Measurements from ENCODE around the gene ABCA2. TPM values are rescaled to one million over a fixed set of nuclear protein-coding genes. Genes with fewer than 3 reads are reported as not detected.

Gene ABCA2
- polyA plus RNA-seq, 1 donor (not counting 4 experiments of a cell fraction or from before 2014, with no cell fraction given) = 1.3 TPM

DNA sequence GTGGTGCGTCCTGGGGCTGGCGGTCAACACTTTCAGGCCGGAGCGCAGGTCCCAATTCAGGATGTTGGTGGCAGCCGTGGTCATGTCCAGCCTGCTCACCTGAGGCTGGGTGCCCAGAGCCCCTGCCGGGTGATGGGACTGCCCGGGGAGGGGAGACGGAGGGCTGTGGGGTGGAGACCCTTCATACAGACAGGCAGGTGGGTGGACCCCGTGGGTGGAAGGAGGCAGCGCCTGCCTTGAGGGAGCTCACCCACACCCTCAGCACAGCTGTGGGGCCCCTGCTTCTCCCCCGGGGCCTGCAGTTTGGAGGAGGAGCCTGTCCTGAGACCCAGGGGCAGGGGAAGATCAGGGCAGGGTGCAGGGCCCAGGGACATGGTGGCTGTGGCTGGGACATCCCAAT lies 57.7 kb downstream of the ABCA2 start:
- no peak for DNase-seq (ENCODE audit: low read depth, low spot score)
- H3K27ac ChIP-seq (ENCODE audit: control insufficient read depth, insufficient read depth, low read length) = no peak overlapping the region
- H3K79me2 ChIP-seq (ENCODE audit: control insufficient read depth, insufficient read depth, low read length) = no peaks in the 10 kb centered on the region
- H3K9ac ChIP-seq (ENCODE audit: control insufficient read depth, extremely low read depth, insufficient read depth, low read length) = no peak overlapping the region
- peaks cover 7% of the 10 kb centered on the region for H3K4me1 ChIP-seq (ENCODE audit: control insufficient read depth, extremely low read depth, insufficient read depth, low read length)
- H3K9me1 ChIP-seq (ENCODE audit: control insufficient read depth, extremely low read depth, insufficient read depth, low read length) = no peaks in the 10 kb centered on the region
- dilution Hi-C loops (cut with MboI; ENCODE audit: extremely low pct_ligation_motif_present, low sequenced_read_pairs) = no loop called here
- no peaks in the 10 kb centered on the region for H3K9me3 ChIP-seq (ENCODE audit: control insufficient read depth, low read depth, low read length)
- FAIRE-seq = no peak
- H3K36me3 ChIP-seq (ENCODE audit: control insufficient read depth in 2 of 2, extremely low read depth in 1 of 2, insufficient read depth in 2 of 2, low read length in 2 of 2) = no peaks in the 10 kb centered on the region
- no peak for TF ChIP-seq CTCF (optimal IDR thresholded peaks at IDR 0.05 in 1 of 3, IDR thresholded peaks at IDR 0.05 in 1 of 3, conservative IDR thresholded peaks at IDR 0.05 in 1 of 3; ENCODE audit: extremely low read depth in 1 of 3, insufficient read depth in 2 of 3, low read length in 3 of 3)
- no peak for TF ChIP-seq EZH2 (IDR thresholded peaks at IDR 0.05; ENCODE audit: low read length)
- no peak overlapping the region for H3K4me2 ChIP-seq (ENCODE audit: control insufficient read depth, extremely low read depth, insufficient read depth, low read depth, low read length)
- no peak overlapping the region for H2AFZ ChIP-seq (ENCODE audit: control insufficient read depth, low read length)
- H4K20me1 ChIP-seq (ENCODE audit: control insufficient read depth, extremely low read depth, insufficient read depth, low read length) = no peaks in the 10 kb centered on the region
- H3K4me3 ChIP-seq (ENCODE audit: control insufficient read depth in 2 of 3, extremely low read depth in 1 of 3, insufficient read depth in 2 of 3, low read depth in 1 of 3, low read length in 3 of 3) = no peak overlapping the region
- H3K27me3 ChIP-seq (ENCODE audit: control insufficient read depth, extremely low read depth, insufficient read depth, low read length) = no peaks in the 10 kb centered on the region

- H3K4me3 ChIP-seq (ENCODE audit: control insufficient read depth in 2 of 3, extremely low read depth in 1 of 3, insufficient read depth in 2 of 3, low read depth in 1 of 3, low read length in 3 of 3) = no peak overlapping the region
- no peak for FAIRE-seq
Observed at GRCh38 chr9:136969774-136970173, 58.3 kb downstream of the ABCA2 start.

More at GRCh38 chr9:136969774-136970173, 58.3 kb downstream of the ABCA2 start:
- Histone ChIP-seq H2AFZ (ENCODE audit: control insufficient read depth, low read length) (no peak overlapping the region), H4K20me1 (ENCODE audit: control insufficient read depth, extremely low read depth, insufficient read depth, low read length) (no peaks in the 10 kb centered on the region), H3K79me2 (ENCODE audit: control insufficient read depth, insufficient read depth, low read length) (no peaks in the 10 kb centered on the region), H3K9me3 (ENCODE audit: control insufficient read depth, low read depth, low read length) (no peaks in the 10 kb centered on the region), H3K9me1 (ENCODE audit: control insufficient read depth, extremely low read depth, insufficient read depth, low read length) (no peaks in the 10 kb centered on the region), H3K27ac (ENCODE audit: control insufficient read depth, insufficient read depth, low read length) (no peak overlapping the region), H3K36me3 (ENCODE audit: control insufficient read depth in 2 of 2, extremely low read depth in 1 of 2, insufficient read depth in 2 of 2, low read length in 2 of 2) (no peaks in the 10 kb centered on the region), H3K9ac (ENCODE audit: control insufficient read depth, extremely low read depth, insufficient read depth, low read length) (no peak overlapping the region), H3K4me1 (ENCODE audit: control insufficient read depth, extremely low read depth, insufficient read depth, low read length) (peaks cover under 1% of the 10 kb centered on the region), H3K27me3 (ENCODE audit: control insufficient read depth, extremely low read depth, insufficient read depth, low read length) (no peaks in the 10 kb centered on the region), H3K4me2 (ENCODE audit: control insufficient read depth, extremely low read depth, insufficient read depth, low read depth, low read length) (no peak overlapping the region)
- no peak for DNase-seq (ENCODE audit: low read depth, low spot score)
- dilution Hi-C loops (cut with MboI; ENCODE audit: extremely low pct_ligation_motif_present, low sequenced_read_pairs) = no loop called here
- TF ChIP-seq CTCF (optimal IDR thresholded peaks at IDR 0.05 in 1 of 3, IDR thresholded peaks at IDR 0.05 in 1 of 3, conservative IDR thresholded peaks at IDR 0.05 in 1 of 3; ENCODE audit: extremely low read depth in 1 of 3, insufficient read depth in 2 of 3, low read length in 3 of 3) = no peak
- no peak for TF ChIP-seq EZH2 (IDR thresholded peaks at IDR 0.05; ENCODE audit: low read length)

Data from keratinocyte (primary cell).